ENCODE data around the gene PLEK.
"Not testable (repeated sequence)": the region's sequence is repeated elsewhere in the genome, so short reads cannot be mapped to it uniquely, and the experiment has no call there.

PLEK gene

GRCh38 chr2:68341583-68341982, 23.5 kb upstream of the PLEK start:
- no peak for DNase-seq (ENCODE audit: low spot score)
- TF ChIP-seq CTCF (IDR thresholded peaks at IDR 0.05; ENCODE audit: poor library complexity, severe bottlenecking) = no peak

GRCh38 chr2:68342470-68342869, 22.6 kb upstream of the PLEK start:
- H3K9me3 ChIP-seq (ENCODE audit: severe bottlenecking) = no peaks in the 10 kb centered on the region
- no peaks in the 10 kb centered on the region for H3K27me3 ChIP-seq (ENCODE audit: insufficient read depth, poor library complexity, severe bottlenecking)
- H3K36me3 ChIP-seq (ENCODE audit: low read depth) = no peaks in the 10 kb centered on the region
- DNase-seq (ENCODE audit: low spot score) (no peak), ATAC-seq (ENCODE audit: low read depth) (no peak; the same call in 2 of the 3 replicates)
- peaks cover 5% of the 10 kb centered on the region for H3K4me1 ChIP-seq (ENCODE audit: insufficient read depth, poor library complexity, severe bottlenecking)
- H3K27ac ChIP-seq (ENCODE audit: poor library complexity, severe bottlenecking) = no peak overlapping the region
- no peak overlapping the region for H3K4me3 ChIP-seq (ENCODE audit: severe bottlenecking)
- no peak for TF ChIP-seq CTCF (IDR thresholded peaks at IDR 0.05; ENCODE audit: poor library complexity, severe bottlenecking)

More at GRCh38 chr2:68341583-68341982, 23.5 kb upstream of the PLEK start:
- Histone ChIP-seq H3K9me3 (ENCODE audit: severe bottlenecking) (no peaks in the 10 kb centered on the region), H3K4me3 (ENCODE audit: severe bottlenecking) (no peak overlapping the region), H3K27ac (ENCODE audit: poor library complexity, severe bottlenecking) (no peak overlapping the region), H3K4me1 (ENCODE audit: insufficient read depth, poor library complexity, severe bottlenecking) (peaks cover 10% of the 10 kb centered on the region), H3K27me3 (ENCODE audit: insufficient read depth, poor library complexity, severe bottlenecking) (no peaks in the 10 kb centered on the region), H3K36me3 (ENCODE audit: low read depth) (no peaks in the 10 kb centered on the region)
- ATAC-seq (ENCODE audit: low read depth) = no peak

- no peak for DNase-seq (ENCODE audit: low spot score)
- H3K4me3 ChIP-seq (ENCODE audit: severe bottlenecking) = no peak overlapping the region
- H3K4me1 ChIP-seq (ENCODE audit: insufficient read depth, poor library complexity, severe bottlenecking) = peaks cover 5% of the 10 kb centered on the region
- H3K27ac ChIP-seq (ENCODE audit: poor library complexity, severe bottlenecking) = no peak overlapping the region
- ATAC-seq (ENCODE audit: low read depth) = no peak
- no peaks in the 10 kb centered on the region for H3K27me3 ChIP-seq (ENCODE audit: insufficient read depth, poor library complexity, severe bottlenecking)
- no peak for TF ChIP-seq CTCF (IDR thresholded peaks at IDR 0.05; ENCODE audit: poor library complexity, severe bottlenecking)
- no peaks in the 10 kb centered on the region for H3K9me3 ChIP-seq (ENCODE audit: severe bottlenecking)
- H3K36me3 ChIP-seq (ENCODE audit: low read depth) = no peaks in the 10 kb centered on the region
These were observed 21.1 kb upstream of the PLEK start for GRCh38 chr2:68344031-68344430.

GRCh38 chr2:68345129-68345875, 19.8 kb upstream of the PLEK start:
- H3K4me3 ChIP-seq (ENCODE audit: severe bottlenecking) = no peak overlapping the region
- H3K36me3 ChIP-seq (ENCODE audit: low read depth) = no peaks in the 10 kb centered on the region
- no peaks in the 10 kb centered on the region for H3K9me3 ChIP-seq (ENCODE audit: severe bottlenecking)
- no peak overlapping the region for H3K27ac ChIP-seq (ENCODE audit: poor library complexity, severe bottlenecking)
- ATAC-seq (ENCODE audit: low read depth) = no peak
- no peak for TF ChIP-seq CTCF (IDR thresholded peaks at IDR 0.05; ENCODE audit: poor library complexity, severe bottlenecking)
- no peaks in the 10 kb centered on the region for H3K27me3 ChIP-seq (ENCODE audit: insufficient read depth, poor library complexity, severe bottlenecking)
- no peak for DNase-seq (ENCODE audit: low spot score)
- H3K4me1 ChIP-seq (ENCODE audit: insufficient read depth, poor library complexity, severe bottlenecking) = peaks cover 5% of the 10 kb centered on the region

GRCh38 chr2:68349091-68349490, 16.0 kb upstream of the PLEK start:
- DNase-seq (ENCODE audit: low spot score); H3K27me3 ChIP-seq (ENCODE audit: insufficient read depth, poor library complexity, severe bottlenecking); H3K4me3 ChIP-seq (ENCODE audit: severe bottlenecking); H3K4me1 ChIP-seq (ENCODE audit: insufficient read depth, poor library complexity, severe bottlenecking); H3K36me3 ChIP-seq (ENCODE audit: low read depth); H3K9me3 ChIP-seq (ENCODE audit: severe bottlenecking); ATAC-seq (ENCODE audit: low read depth); H3K27ac ChIP-seq (ENCODE audit: poor library complexity, severe bottlenecking): not testable (repeated sequence)

Measured in RWPE2 (cell line).